Lung microvascular endothelial cell (primary cell): ENCODE measurements around the gene CCS. TPM values are rescaled to one million over a fixed set of nuclear protein-coding genes. Genes with fewer than 3 reads are reported as not detected.
"Not testable (repeated sequence)": the region's sequence is repeated elsewhere in the genome, so short reads cannot be mapped to it uniquely, and the experiment has no call there.

Source experiments
- DNase-seq, 2 donors: peaks; one replicate each; pipeline versions ENCODE4 v3.0.0 to v3.0.0-alpha.2; 2010; ENCODE audit warnings: low read depth in 2 of 2
- total RNA-seq: library from RNA; depleted of rRNA; stranded (reverse); fragments of >200 nt; gene quantifications from 2 replicates; pipeline ENCODE4 v1.2.1, GENCODE V29; 2014

Gene CCS
- total RNA-seq, 1 donor from 2014 or later, result 21.2 TPM

DNA sequence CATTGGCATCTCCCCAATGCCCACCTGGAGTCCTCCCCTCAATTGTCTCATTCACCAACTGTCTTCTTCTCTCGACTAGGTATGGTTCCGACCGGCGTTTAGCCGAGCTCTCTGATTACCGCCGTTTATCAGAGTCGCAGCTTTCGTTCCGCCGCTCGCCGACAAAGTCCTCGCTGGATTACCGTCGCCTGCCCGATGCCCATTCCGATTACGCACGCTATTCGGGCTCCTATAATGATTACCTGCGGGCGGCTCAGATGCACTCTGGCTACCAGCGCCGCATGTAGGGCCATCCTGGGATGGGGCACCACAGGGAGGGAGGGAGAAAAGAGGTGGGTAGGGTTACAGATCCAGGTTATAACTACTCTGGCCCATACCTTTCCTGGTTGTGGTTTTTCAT, 33.4 kb downstream of the CCS start:
- no peak for DNase-seq

DNA sequence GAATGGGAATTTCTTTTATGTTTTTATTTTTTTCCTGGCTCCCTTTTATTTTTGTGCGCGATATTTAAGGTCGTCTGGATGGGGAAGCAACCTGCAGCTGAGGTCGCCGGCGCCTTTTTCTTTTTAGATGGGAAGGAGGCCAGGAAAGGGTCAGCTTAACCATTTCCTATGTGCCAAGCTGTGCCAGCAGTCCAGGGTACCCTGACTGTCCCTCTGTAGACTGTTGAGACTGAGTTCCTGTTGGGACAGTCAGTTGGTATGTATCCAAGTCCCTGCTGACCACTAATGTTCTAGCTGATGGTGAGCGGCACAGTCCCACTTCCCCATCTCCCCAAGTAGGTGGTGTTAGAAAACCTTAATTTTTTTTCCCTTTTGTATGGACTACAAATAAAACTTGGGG, 33.9 kb downstream of the CCS start:
- DNase-seq, result peak in 1 of 2 donors; percentile 33

DNA sequence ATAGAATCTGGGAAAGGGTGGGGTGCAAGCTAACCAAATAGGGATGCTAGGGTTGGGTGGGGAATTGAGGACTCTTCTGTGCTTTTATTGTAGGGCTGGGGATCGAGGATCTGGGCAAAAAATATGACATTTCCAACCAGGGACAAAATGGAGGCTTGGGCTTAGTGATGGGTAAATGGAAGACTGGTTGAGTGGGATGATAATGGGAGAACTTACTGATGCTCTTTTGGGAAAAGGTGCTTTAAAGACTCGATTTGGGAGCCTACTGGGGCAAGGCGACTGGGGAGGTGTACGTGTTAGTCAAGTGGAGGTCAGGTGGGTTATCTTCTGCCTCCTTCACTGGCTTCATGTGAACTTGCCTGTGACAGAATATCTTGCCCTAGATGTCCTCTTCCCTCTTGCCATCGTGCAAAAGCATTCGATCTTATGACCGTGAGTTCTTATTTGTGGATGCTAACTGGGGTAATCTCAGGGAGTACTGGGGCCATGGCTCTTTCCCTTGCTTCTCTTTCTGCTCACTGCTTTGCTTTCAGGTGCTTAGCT, 35.1 kb downstream of the CCS start:
- DNase-seq, result no peak

DNA sequence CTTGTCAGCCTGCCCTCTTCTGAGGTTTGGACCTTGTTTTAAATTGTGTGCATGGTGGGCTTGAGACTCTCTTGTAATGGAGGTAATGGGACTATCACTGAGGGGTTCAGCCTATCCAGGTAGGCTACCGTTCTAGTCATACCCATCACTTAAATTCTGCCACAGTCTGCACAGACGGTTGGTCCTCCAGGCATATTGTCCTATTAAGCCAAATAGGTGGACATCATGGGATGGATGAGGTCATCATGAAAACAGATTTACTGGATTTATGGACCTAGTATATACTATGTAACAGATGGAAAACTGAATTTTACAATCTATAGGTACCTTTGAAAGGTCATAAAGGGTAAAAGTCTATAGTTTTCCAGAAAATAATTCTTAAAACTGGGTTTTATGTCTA, 36.4 kb downstream of the CCS start:
- DNase-seq, result no peak

DNA sequence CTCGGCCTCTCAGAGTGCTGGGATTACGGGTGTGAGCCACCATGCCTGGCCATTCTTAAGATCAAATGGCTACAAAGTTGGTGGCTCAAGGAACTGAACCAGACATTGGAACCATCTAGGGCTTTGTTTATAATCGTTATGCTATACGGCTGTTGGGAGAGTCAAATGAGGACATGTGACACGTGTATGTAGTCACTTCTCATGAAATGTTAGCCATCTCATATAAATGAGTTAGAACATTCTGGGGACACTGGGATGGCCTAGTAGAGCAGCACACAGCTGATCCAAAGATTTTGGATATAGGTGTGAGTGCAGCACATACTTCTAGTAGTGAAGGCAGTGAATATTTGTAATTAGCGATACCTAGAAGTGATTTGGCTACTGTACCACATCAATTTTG, 38.9 kb downstream of the CCS start:
- no peak for DNase-seq

DNA sequence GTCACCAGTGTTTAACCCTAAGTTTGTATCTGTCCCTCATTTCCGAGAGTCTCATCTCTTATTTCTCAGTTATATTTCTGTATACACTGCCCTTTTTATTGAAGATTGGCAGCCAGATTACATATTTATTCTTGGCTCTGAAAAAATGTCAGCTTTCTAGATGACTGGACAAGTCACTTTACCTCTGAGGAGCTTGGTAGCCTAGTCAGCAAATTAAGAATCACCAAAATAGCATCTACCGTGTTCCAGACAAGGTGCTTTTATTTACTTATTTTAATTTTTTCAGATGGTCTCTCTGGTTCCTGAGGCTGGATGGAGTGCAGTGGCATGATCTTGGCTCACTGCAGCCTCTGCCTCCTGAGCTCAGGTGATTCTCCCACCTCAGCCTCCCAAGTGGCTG, 40.0 kb downstream of the CCS start:
- DNase-seq, result no peak

DNA sequence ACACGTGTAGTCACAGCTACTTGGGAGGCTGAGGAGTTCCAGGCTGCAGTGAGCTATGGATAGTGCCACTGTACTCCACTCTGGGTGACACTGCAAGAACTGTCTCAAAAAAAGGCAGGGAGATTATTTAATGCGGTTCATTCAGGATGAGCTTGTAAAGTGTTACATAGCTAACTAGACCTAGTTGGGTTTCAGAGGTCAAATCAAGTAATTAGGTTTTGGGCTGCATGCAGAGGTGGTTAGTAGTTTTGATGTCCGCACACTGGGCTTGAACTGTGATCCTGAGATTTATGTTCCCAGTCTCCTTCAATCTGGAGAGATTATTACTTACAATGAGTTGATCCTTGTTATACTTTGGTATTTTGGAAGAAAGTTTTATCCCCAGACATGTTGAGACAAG, 43.4 kb downstream of the CCS start:
- no peak for DNase-seq

DNA sequence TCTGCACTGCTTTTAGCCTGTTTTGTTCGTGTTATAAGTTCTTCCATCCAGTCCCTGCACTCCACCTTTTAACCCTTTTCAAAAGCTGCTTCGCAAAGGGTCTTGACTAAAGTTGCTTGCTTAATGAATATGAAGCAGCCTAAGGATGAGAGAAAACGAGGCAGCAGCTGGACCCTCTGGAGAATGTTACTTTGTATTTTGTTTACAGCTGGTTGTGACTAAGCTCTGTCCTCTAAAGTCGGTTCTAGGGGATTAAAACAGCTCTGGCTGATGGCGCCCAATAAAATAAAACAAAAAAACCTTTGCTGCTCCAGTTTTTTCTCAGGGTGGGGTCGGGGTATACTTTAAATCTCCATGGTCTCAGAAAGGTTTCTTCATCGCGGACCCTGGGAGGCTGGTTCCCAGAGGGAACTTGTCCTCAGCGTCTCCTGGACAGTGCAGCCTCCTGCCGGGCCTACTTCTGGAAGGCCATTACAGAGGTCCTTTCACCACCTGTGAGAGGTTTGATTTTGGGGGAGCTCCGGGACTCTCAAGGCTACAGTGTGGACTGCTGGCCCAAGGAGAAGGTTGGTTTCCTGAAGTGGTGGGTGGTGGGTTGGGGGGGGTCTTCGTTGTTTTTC, 44.7 kb downstream of the CCS start:
- no peak for DNase-seq

DNA sequence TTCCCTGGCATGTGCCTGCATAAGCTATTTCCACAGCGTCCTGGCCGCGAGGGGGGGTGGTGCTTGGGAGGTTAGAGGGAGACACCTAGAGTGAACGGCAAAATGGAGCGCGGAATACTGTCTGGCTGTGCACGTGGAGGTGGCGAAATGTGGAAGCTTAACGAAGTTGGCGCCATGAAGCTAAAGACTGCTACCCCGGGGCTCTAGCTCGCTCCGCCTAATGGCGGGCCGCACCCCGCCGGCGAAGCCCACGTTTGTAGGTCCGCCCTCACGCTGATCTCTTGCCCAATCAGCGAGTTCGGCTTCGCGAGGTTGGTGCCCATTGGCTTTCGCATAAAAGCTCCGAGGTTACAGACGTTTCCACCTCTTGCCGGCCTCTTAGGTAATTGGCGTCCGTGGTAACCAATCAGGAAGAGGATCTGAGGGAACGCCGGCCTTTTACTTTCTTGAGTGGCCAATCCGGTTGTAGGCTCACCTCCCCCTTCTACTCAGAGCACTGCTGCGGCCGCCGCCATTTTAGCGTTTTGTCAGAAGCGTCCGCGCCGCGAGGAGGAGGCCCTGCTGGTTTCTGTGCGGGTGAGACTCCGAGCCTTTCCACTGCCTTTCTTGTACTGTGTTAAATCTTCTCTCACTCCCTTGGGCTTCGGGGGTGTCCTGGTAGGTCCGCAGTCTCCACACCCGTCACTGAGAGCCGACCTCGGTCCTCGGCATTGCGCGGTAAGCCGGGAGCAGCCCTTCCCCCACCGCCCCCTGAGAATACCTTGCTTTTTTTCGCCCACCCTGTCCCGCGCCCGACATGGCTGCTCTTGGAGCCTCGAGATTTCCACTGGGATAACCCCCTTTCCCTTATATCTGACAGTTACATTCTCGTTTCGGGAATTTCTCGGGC, 45.4 kb downstream of the CCS start, which contains the start of gene RBM4:
Gene RBM4 (plus strand): TSS at position 527 of the 889 bp plus-strand sequence. CDS start 1,009 bp downstream, outside the sequence.
- peak; percentile 100 for DNase-seq

DNA sequence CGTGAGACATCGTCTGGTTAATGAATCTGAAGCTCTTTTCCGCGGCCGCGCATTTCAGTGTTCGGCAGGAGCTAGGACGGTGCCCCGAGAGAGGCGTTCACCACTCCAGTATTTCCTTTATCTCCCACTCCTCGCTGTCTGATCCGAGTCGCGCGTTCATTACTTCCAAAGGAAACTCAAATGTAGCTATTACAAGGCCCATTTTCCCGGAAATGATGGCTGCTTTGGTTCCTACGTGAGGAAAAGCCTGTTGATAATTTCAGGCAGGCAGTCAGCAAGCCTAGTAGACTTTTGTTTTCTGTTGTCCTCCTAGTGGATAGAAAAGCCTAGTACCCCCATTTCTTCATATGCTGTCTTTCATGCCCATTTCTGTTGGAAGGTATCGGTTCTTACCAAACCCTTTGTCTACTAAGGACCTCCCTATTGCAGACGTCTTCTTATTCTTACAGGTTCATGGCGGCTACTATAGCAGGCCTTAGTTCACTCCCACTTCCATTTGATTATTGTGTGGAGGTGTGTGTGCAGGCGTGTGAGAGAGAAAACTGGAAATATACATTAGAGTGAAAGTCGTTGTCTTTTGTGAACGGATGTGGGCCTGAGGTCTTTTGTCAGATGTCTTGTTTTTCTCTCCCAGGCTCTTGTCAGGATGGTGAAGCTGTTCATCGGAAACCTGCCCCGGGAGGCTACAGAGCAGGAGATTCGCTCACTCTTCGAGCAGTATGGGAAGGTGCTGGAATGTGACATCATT, 46.3 kb downstream of the CCS start:
- DNase-seq, result peak; percentile 65 to 72

DNA sequence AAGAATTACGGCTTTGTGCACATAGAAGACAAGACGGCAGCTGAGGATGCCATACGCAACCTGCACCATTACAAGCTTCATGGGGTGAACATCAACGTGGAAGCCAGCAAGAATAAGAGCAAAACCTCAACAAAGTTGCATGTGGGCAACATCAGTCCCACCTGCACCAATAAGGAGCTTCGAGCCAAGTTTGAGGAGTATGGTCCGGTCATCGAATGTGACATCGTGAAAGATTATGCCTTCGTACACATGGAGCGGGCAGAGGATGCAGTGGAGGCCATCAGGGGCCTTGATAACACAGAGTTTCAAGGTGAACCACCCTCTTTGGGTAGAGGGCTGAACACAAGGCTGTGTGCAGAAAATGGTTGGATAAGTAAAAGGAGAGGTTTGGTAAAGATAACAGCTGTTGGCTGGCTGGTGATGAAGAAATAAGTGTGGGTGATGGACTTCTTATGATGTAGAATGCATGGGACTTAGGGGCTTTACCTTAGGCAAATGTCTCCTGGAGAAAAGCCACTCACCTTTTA, 46.9 kb downstream of the CCS start:
- DNase-seq, result not testable (repeated sequence)

DNA sequence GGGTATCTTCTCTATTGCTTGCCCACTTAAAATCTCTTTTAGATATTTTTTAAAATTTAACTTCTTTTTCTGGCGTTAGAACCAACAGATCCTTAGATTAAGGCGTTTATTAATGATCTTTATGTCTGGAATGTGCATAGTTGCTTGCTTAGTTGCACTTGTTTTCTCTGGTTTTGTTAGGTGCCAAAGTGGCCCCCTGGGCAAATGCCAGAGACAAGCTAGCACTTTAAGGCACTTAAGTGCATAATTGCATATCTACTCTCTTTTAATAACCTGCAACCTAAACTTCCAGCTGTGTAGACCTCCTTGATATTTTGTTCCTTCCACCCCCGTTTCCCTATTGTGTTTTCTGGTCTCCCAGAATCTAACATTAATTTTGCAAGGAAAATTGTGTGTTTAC, 48.8 kb downstream of the CCS start:
- DNase-seq, result no peak

DNA sequence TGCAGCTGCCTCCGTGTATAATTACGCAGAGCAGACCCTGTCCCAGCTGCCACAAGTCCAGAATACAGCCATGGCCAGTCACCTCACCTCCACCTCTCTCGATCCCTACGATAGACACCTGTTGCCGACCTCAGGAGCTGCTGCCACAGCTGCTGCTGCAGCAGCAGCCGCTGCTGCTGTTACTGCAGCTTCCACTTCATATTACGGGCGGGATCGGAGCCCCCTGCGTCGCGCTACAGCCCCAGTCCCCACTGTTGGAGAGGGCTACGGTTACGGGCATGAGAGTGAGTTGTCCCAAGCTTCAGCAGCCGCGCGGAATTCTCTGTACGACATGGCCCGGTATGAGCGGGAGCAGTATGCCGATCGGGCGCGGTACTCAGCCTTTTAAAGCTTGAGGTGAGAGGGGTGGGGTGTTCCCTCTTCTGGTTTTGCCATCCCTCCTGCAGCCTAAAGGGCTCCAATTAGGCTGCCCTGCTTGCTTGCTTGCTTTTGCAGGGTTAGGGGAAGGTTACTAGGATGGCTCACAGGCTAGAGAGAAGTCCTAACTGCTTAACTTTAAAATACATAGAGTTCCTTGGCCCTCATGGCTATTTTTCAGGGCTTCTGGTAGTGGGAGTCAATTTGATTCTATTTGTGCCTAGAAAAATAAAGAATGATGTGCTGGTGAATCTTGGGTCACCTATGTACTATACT, 50.9 kb downstream of the CCS start:
- no peak for DNase-seq

DNA sequence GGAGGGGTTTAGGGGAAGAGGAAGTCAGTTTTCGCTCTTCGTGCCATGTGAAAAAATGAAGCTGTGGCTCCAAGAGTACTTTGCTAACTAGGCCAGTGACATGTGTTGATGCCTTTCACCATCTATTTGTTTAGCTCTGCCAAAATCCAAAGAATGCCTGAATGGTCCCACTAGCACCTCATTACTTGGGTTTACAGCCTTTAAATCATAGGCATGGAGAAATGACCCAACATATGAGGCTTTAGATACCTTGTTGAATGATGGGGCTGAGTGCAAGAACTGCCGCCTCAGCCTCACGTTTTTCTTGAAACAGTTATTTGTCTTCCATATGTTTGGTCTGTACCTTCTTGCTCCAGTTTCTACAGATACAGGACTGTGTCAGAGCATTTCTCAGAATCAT, 53.8 kb downstream of the CCS start:
- no peak for DNase-seq

DNA sequence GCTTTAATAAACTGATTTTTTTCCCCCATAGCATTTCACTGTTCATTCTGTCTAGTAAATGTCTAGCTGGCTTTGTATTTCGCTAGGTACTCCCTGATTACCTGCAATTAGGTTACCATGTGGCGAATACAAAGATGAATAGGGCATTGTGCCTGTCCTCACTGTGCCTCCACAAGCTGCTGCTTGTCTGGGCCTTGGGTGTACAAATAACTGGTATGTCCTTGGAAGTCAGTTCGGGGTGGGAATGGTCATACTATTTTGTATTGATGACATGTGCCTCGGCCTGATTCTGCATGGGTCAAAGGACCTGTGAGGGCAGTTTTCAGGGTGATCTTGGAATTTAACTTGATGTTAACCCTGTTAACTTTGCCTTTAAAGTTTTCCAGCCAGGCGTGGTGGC, 56.9 kb downstream of the CCS start:
- no peak for DNase-seq

DNA sequence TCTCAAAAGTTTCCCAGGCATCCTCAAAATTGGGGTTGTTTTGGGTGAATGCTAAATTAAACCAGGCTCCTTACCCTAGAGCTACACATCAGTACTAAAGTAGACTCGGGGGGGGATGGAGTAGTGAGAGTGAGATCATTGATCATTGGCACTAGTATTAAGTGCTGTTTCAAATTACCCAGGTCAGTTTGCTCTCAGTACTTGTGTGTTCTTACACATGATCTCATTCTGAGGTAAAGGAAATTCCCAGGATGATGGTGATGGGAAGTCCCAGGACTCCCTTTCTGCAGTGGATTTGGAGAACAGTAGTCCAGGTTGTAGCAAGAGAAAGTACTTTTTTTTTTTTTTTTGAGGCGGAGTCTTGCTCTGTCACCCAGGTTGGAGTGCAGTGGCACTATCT, 58.0 kb downstream of the CCS start:
- peak in 1 of 2 donors; percentile 25 for DNase-seq

DNA sequence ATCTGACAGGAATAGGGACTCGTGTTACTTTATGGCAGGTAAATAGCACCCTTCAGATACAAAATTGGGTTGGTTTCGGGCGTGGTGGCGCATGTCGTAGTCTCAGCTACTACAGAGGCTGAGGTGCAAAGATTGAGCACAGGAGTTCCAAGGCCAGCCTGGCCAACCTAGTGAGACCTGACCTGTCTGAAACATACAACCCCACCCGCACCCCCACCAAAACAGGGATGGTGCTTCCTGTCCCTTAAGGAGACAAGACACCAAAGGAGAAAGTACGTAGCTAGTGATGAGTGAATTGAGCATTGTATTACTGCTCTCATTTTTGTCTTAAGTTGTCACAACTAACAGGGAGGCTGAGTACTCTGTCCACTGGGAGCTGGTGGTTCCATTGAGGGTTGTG, 59.7 kb downstream of the CCS start:
- DNase-seq, result no peak

DNA sequence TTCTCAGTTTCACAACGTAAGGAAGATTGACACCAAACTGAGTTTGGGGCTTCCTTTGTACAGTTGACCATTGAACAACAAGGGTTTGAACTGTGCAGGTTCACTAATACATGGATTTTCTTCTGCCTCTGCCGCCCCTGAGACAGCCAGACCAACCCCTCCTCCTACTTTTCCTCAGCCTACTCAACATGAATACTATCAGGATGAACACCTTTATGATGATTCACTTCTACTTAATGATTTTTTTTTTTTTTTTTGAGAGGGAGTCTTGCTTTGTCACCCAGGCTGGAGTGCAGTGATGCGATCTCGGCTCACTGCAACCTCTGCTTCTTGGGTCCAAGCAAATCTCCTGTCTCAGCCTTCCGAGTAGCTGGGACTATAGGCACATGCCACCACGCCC, 60.1 kb downstream of the CCS start:
- no peak for DNase-seq
